Measurements from ENCODE around the gene BPIFB1. TPM values are rescaled to one million over a fixed set of nuclear protein-coding genes. Genes with fewer than 3 reads are reported as not detected.

BPIFB1 gene
- total RNA-seq, 1 experiment from 2014 or later, result 0.10 TPM

DNA sequence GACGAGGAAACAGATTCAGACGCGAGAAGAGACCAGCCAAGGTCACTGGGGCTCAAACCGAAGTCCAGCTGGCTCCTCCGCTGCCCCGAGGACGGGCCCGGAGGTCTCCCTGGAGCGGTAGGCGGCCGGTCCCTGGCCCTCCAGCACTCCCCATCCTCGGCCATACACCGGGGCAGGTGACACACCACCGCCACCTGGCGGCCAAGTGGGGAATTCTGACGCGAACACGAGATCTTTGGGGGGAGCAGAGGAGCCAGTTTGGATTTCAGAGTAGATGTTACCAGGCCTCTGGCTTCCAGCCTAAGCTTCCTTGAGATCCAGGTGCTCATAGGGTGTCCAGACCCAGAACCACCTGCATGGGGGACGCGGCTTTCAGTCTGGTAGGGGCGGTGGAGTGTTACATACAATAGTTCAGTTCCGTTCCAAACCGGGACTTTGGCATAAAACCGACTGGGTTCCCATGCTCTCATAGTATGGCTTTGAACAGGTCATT is 16.1 kb downstream of the BPIFB1 start:
- BruUV-seq (replicated peaks), result no TSS peak
- Histone ChIP-seq H3K27ac (ENCODE audit: low read length) (no peak overlapping the region), H3K4me1 (ENCODE audit: control insufficient read depth, insufficient read depth, low read length) (no peaks in the 10 kb centered on the region), H3K27me3 (ENCODE audit: control insufficient read depth, insufficient read depth, low read length) (peaks cover 11% of the 10 kb centered on the region), H3K4me3 (ENCODE audit: low read depth in 2 of 2, low read length in 2 of 2) (peak overlapping the region in 1 of 2 experiments; percentile 30; a peak in 2 of 4 replicates), H3K36me3 (ENCODE audit: control insufficient read depth, insufficient read depth, low read length) (no peaks in the 10 kb centered on the region), H3K9me3 (ENCODE audit: control insufficient read depth, insufficient read depth, low read depth, low read length) (no peaks in the 10 kb centered on the region)
- intact Hi-C loops (cut with micrococcal nuclease; ENCODE audit: unreplicated experiment), result loop anchor here (5.0 kb wide), 1 partner anchor 37 kb away; no protein-coding TSS in a partner anchor
- peak; percentile 42 for DNase-seq (ENCODE audit: low read depth, low spot score)
- POLR2A ChIA-PET, result no interaction called here
- peak; percentile 94 for ATAC-seq
- CTCF ChIA-PET, result interaction anchor here (0.9 kb wide), 1 partner anchor 106 kb away, joined by 3 read pairs; no protein-coding TSS in a partner anchor
- in situ Hi-C loops (cut with HindIII; ENCODE audit: low pct_unique_long_range_greater_than_20kb, low sequenced_read_pairs), result no loop called here
- TF ChIP-seq POLR2AphosphoS5 (IDR thresholded peaks at IDR 0.05; ENCODE audit: low read depth, low read length) (no peak), SIN3A (IDR thresholded peaks at IDR 0.05; ENCODE audit: borderline replicate concordance, insufficient read depth, low read depth, low read length) (no peak), TCF7L2 (IDR thresholded peaks at IDR 0.05; ENCODE audit: low read depth, low read length) (no peak)
- TF ChIP-seq, protein P1, sequence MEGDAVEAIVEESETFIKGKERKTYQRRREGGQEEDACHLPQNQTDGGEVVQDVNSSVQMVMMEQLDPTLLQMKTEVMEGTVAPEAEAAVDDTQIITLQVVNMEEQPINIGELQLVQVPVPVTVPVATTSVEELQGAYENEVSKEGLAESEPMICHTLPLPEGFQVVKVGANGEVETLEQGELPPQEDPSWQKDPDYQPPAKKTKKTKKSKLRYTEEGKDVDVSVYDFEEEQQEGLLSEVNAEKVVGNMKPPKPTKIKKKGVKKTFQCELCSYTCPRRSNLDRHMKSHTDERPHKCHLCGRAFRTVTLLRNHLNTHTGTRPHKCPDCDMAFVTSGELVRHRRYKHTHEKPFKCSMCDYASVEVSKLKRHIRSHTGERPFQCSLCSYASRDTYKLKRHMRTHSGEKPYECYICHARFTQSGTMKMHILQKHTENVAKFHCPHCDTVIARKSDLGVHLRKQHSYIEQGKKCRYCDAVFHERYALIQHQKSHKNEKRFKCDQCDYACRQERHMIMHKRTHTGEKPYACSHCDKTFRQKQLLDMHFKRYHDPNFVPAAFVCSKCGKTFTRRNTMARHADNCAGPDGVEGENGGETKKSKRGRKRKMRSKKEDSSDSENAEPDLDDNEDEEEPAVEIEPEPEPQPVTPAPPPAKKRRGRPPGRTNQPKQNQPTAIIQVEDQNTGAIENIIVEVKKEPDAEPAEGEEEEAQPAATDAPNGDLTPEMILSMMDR (IDR thresholded peaks at IDR 0.05), result peak; percentile 98
- TF ChIP-seq, protein P2, sequence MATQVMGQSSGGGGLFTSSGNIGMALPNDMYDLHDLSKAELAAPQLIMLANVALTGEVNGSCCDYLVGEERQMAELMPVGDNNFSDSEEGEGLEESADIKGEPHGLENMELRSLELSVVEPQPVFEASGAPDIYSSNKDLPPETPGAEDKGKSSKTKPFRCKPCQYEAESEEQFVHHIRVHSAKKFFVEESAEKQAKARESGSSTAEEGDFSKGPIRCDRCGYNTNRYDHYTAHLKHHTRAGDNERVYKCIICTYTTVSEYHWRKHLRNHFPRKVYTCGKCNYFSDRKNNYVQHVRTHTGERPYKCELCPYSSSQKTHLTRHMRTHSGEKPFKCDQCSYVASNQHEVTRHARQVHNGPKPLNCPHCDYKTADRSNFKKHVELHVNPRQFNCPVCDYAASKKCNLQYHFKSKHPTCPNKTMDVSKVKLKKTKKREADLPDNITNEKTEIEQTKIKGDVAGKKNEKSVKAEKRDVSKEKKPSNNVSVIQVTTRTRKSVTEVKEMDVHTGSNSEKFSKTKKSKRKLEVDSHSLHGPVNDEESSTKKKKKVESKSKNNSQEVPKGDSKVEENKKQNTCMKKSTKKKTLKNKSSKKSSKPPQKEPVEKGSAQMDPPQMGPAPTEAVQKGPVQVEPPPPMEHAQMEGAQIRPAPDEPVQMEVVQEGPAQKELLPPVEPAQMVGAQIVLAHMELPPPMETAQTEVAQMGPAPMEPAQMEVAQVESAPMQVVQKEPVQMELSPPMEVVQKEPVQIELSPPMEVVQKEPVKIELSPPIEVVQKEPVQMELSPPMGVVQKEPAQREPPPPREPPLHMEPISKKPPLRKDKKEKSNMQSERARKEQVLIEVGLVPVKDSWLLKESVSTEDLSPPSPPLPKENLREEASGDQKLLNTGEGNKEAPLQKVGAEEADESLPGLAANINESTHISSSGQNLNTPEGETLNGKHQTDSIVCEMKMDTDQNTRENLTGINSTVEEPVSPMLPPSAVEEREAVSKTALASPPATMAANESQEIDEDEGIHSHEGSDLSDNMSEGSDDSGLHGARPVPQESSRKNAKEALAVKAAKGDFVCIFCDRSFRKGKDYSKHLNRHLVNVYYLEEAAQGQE (IDR thresholded peaks at IDR 0.05; ENCODE audit: insufficient read depth in 1 of 2, low read depth in 2 of 2, low read length in 1 of 2), result no peak

DNA sequence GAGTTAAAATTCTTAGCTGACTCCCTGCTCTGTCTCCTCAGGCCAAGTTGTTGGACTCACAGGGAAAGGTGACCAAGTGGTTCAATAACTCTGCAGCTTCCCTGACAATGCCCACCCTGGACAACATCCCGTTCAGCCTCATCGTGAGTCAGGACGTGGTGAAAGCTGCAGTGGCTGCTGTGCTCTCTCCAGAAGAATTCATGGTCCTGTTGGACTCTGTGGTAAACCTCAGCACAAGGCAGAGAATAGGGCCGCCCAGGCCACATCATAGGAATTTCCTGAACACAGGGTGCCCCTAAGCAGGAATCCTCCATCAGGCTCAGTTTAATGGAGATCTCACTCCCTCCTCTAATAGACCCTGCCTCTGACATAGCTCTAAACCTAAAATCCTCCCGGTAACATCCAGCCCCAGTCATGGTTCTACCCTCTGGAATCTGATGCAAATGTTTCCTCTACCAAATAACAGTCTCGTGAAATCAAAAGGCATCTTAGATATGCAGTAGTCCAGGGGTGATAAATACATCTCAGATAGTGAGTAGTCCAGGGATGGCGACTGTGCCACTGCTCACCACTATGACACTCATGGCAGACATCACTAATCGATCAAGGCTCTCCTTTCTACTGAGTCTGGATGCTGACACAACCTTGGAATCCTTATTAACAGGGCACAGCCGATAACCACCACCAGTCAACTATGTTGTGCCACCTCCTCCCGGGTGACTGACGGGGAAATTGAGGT is 18.3 kb downstream of the BPIFB1 start:
- peaks cover 5% of the 10 kb centered on the region; the same call in 1 of the 2 replicates for H3K27me3 ChIP-seq (ENCODE audit: control insufficient read depth, insufficient read depth, low read length)
- no peak for TF ChIP-seq SIN3A (IDR thresholded peaks at IDR 0.05; ENCODE audit: borderline replicate concordance, insufficient read depth, low read depth, low read length)
- TF ChIP-seq, protein P1 (IDR thresholded peaks at IDR 0.05), result no peak
- DNase-seq (ENCODE audit: low read depth, low spot score) (no peak), ATAC-seq (no peak)
- no TSS peak for BruUV-seq (replicated peaks)
- ChIA-PET CTCF (interaction anchor here (0.6 to 2.3 kb wide), 2 partner anchors 39 to 228 kb away, joined by 5 to 10 read pairs; no protein-coding TSS in a partner anchor), POLR2A (no interaction called here)
- H3K9me3 ChIP-seq (ENCODE audit: control insufficient read depth, insufficient read depth, low read depth, low read length), result no peaks in the 10 kb centered on the region
- H3K4me1 ChIP-seq (ENCODE audit: control insufficient read depth, insufficient read depth, low read length), result peaks cover 2% of the 10 kb centered on the region; the same call in 1 of the 2 replicates
- H3K4me3 ChIP-seq (ENCODE audit: low read depth in 2 of 2, low read length in 2 of 2), result no peak overlapping the region
- H3K36me3 ChIP-seq (ENCODE audit: control insufficient read depth, insufficient read depth, low read length), result no peaks in the 10 kb centered on the region
- intact Hi-C loops (cut with micrococcal nuclease; ENCODE audit: unreplicated experiment), result no loop called here
- in situ Hi-C loops (cut with HindIII; ENCODE audit: low pct_unique_long_range_greater_than_20kb, low sequenced_read_pairs), result no loop called here
- no peak overlapping the region for H3K27ac ChIP-seq (ENCODE audit: low read length)
